Progenitor cell of endocrine pancreas (in vitro differentiated cells): Measurements from ENCODE around the gene INAVA. TPM values are rescaled to one million over a fixed set of nuclear protein-coding genes. Genes with fewer than 3 reads are reported as not detected.
"Not testable (repeated sequence)": the region's sequence is repeated elsewhere in the genome, so short reads cannot be mapped to it uniquely, and the experiment has no call there.

Experiments
- DNase-seq: peaks from one replicate; pipeline ENCODE4 v3.0.0; 2021; ENCODE audit warnings: low spot score; ENCODE audit not compliant: unreplicated experiment
- H3K27ac Mint-ChIP-seq: 2 replicates; pipeline ENCODE4 v1.8.0; 2021; ENCODE audit warnings: mild to moderate bottlenecking, moderate library complexity, mixed read lengths
- H3K27me3 Mint-ChIP-seq: 2 replicates; pipeline ENCODE4 v1.8.0; 2021; ENCODE audit warnings: mixed read lengths
- H3K36me3 Mint-ChIP-seq: 2 replicates; pipeline ENCODE4 v1.8.0; 2022; ENCODE audit warnings: mixed read lengths; ENCODE audit not compliant: insufficient read depth
- H3K4me1 Mint-ChIP-seq: 2 replicates; pipeline ENCODE4 v1.8.0; 2021; ENCODE audit warnings: low read depth, mixed read lengths
- H3K4me3 Mint-ChIP-seq: 2 replicates; pipeline ENCODE4 v1.8.0; 2021; ENCODE audit warnings: low read depth, mild to moderate bottlenecking, moderate library complexity, mixed read lengths
- H3K9me3 Mint-ChIP-seq: 2 replicates; pipeline ENCODE4 v1.8.0; 2021; ENCODE audit warnings: low read depth, mixed read lengths
- total RNA-seq: library from RNA; stranded (reverse); gene quantifications from 2 replicates; pipeline ENCODE4 v1.2.1, GENCODE V29; 2021
- TF ChIP-seq, protein P1 (sequence below): fragments of 200-600 bp; sonication (generic); IDR thresholded peaks from one replicate; pipeline ENCODE4 v1.5.0; 2021; ENCODE audit warnings: antibody characterized with exemption, mild to moderate bottlenecking; ENCODE audit not compliant: unreplicated experiment

The INAVA gene
- total RNA-seq, 1 donor from 2014 or later, result 84.2 TPM

DNA sequence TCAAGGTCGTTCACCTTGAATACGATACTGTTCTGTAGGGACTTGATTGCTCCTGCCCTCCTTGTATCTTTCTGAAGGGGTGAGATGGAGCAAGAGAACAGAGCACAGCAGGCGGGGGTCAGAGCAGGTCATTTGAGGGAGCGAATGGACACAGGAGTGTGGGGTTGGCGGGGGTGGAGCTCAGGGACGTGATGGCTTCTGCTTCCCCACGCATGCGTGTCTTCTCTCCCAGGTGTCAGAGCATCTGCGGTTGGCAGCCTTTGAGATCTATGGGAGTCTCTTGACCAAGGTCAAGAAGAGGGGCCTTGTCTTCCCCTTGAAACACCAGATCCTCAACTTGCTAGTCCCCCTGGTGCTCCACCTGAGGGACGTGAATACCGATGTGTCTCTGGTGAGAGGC is 63.9 kb downstream of the INAVA start:
- H3K36me3 Mint-ChIP-seq, result no peaks in the 10 kb centered on the region
- no peak overlapping the region for H3K27ac Mint-ChIP-seq
- no peak for DNase-seq
- H3K27me3 Mint-ChIP-seq, result peaks cover 7% of the 10 kb centered on the region
- H3K9me3 Mint-ChIP-seq, result no peaks in the 10 kb centered on the region
- TF ChIP-seq, protein P1, sequence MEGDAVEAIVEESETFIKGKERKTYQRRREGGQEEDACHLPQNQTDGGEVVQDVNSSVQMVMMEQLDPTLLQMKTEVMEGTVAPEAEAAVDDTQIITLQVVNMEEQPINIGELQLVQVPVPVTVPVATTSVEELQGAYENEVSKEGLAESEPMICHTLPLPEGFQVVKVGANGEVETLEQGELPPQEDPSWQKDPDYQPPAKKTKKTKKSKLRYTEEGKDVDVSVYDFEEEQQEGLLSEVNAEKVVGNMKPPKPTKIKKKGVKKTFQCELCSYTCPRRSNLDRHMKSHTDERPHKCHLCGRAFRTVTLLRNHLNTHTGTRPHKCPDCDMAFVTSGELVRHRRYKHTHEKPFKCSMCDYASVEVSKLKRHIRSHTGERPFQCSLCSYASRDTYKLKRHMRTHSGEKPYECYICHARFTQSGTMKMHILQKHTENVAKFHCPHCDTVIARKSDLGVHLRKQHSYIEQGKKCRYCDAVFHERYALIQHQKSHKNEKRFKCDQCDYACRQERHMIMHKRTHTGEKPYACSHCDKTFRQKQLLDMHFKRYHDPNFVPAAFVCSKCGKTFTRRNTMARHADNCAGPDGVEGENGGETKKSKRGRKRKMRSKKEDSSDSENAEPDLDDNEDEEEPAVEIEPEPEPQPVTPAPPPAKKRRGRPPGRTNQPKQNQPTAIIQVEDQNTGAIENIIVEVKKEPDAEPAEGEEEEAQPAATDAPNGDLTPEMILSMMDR, result no peak
- H3K4me1 Mint-ChIP-seq, result no peaks in the 10 kb centered on the region
- no peak overlapping the region for H3K4me3 Mint-ChIP-seq

DNA sequence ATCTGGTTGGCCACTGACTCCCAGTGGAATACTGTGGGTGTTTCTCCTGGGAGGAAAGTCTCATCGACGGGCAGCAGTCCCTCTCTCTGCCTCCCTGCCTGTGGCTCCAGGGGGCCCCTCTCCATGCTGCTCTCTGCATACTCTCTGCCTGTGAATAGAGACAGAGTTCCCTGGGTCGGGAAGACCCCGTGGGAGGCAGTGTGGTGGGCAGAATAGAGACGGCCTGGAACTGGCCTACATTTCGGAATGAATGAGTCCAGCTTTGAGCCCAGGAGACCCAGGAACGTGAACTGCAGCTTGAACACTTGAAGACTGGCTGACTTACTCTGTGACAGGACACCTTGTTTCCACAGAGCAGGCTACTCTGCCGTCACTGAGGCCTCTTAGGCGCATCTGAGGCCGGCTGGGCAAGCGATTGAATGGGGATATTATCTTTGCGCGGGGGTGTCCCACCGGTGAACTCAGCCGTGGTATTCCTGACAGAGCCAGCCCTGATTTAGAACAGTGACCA is 64.8 kb downstream of the INAVA start:
- H3K36me3 Mint-ChIP-seq, result no peaks in the 10 kb centered on the region
- TF ChIP-seq, protein P1, result no peak
- no peak for DNase-seq
- H3K9me3 Mint-ChIP-seq, result no peaks in the 10 kb centered on the region
- H3K27me3 Mint-ChIP-seq, result peaks cover 8% of the 10 kb centered on the region
- no peaks in the 10 kb centered on the region for H3K4me1 Mint-ChIP-seq
- H3K4me3 Mint-ChIP-seq, result no peak overlapping the region
- no peak overlapping the region for H3K27ac Mint-ChIP-seq

DNA sequence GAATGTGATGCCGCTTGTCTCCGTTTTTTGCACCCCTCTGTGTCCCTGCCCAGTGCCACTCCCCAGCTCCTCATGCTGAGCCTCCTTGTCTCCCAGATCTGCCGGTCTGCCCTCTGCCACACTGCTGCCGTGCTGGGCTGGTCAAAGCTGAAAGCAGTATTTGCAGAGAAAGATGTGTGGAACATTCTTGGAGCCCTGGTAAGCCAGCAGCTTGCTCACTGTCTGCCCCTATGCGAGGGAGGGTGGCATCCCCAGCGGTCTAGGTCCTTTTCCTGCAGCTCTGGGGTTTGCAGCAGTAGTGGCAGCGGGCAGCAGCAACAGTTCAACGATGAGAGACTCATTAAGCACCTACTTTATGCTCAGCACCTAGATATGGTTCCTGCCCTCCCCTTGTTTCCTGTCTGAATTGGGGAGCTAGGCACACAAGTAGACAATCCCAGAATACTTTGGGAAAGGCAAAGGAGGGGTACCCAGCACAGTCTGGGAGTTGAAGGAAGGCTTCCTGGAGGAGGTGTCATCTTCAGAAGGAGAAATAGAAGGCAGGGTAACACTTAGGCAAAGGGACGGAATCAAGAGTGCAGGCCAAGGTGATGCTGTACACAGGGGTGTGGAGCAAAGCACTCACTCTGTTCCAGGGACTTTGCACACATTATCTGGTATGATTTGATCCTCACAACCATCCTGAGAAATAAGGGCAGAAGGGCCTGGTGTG is 65.7 kb downstream of the INAVA start:
- Mint-ChIP-seq H3K9me3 (no peaks in the 10 kb centered on the region), H3K27me3 (peaks cover 10% of the 10 kb centered on the region), H3K36me3 (no peaks in the 10 kb centered on the region), H3K4me1 (no peaks in the 10 kb centered on the region), H3K27ac (no peak overlapping the region), H3K4me3 (no peak overlapping the region)
- TF ChIP-seq, protein P1, result no peak
- DNase-seq, result no peak

DNA sequence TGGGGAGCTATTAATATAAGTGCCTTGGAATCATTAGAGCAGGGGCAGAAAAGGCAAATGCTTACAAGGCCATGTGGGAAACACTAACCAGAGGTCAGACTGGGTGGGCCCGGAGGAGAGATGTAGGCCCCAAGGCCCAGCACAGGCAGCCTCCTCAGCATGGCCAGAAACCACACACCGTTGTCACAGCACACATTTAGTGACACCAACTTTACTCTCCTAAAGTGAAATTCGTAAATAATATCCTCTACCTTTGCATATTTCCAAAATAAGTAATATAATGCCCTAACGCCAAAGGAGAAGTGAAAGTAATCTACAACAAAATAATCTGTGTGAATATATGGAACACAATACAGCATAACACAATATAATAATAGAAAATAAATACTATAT is 66.2 kb downstream of the INAVA start:
- H3K27ac Mint-ChIP-seq, result no peak overlapping the region
- no peak overlapping the region for H3K4me3 Mint-ChIP-seq
- TF ChIP-seq, protein P1, result no peak
- H3K4me1 Mint-ChIP-seq, result no peaks in the 10 kb centered on the region
- H3K9me3 Mint-ChIP-seq, result no peaks in the 10 kb centered on the region
- H3K27me3 Mint-ChIP-seq, result peaks cover 10% of the 10 kb centered on the region
- DNase-seq, result no peak
- H3K36me3 Mint-ChIP-seq, result no peaks in the 10 kb centered on the region

DNA sequence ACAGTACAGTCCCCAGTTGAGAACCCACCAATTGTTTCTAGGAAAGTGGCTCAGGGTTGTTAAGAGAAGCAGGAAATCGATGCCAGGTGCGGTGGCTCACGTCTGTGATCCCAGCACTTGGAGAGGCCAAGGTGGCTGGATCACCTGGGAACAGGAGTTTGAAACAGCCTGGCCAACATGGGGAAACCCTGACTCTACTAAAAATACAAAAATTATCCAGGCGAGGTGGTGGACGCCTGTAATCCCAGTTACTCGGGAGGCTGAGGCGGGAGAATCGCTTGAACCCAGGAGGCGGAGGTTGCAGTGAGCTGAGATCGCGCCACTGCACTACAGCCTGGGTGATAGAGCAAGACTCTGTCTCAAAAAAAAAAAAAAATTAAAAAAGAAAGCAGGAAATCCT is 67.5 kb downstream of the INAVA start:
- H3K9me3 Mint-ChIP-seq, H3K27ac Mint-ChIP-seq, DNase-seq, H3K4me3 Mint-ChIP-seq, H3K36me3 Mint-ChIP-seq, H3K4me1 Mint-ChIP-seq: not testable (repeated sequence)
- H3K27me3 Mint-ChIP-seq, result peaks cover 10% of the 10 kb centered on the region

DNA sequence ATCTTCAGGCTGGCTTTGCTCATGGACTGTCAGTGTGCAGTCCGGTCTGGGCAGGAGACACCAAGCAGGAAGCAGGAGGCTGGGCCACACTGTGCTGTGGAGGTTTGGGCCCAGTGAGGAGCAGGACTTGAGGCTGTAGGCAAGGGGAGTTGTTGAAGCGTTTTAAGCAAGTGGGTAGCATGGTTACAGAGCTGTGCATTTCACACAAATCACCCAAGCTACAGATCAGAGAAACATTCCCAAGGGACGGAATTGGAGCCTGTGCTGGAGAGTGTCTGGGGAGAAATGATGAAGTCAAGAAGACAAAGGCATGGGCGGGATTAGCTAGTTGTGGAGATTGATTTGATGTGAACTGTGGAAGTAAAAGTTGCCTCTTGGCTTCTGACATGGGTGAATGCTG is 67.9 kb downstream of the INAVA start:
- TF ChIP-seq, protein P1, result no peak
- DNase-seq, result no peak
- Mint-ChIP-seq H3K36me3 (no peaks in the 10 kb centered on the region), H3K4me3 (no peak overlapping the region), H3K4me1 (no peaks in the 10 kb centered on the region), H3K27me3 (peaks cover 10% of the 10 kb centered on the region), H3K27ac (no peak overlapping the region), H3K9me3 (no peaks in the 10 kb centered on the region)
